ENCODE measurements around the gene TMEM11.

DNA sequence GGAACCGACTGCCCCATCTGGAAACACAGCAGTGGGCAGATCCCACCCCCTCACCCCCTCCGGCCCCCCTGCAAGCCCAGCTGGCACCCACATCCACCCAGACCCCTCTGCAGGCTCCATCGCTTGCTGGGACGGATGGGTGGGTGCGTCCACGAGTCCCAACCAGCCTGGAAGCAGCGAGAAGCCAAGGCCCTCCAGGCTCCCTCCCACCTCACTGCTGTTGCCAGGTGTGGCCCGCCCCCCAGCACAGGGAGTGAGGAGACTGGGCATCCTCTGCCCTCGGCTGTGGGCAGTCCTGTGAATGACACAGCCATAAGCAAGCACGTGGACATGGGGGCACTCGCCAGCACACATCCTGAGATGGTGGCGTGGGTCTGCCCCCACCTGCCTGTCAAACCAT, 11.4 kb downstream of the TMEM11 start:
- TF ChIP-seq, protein P1, sequence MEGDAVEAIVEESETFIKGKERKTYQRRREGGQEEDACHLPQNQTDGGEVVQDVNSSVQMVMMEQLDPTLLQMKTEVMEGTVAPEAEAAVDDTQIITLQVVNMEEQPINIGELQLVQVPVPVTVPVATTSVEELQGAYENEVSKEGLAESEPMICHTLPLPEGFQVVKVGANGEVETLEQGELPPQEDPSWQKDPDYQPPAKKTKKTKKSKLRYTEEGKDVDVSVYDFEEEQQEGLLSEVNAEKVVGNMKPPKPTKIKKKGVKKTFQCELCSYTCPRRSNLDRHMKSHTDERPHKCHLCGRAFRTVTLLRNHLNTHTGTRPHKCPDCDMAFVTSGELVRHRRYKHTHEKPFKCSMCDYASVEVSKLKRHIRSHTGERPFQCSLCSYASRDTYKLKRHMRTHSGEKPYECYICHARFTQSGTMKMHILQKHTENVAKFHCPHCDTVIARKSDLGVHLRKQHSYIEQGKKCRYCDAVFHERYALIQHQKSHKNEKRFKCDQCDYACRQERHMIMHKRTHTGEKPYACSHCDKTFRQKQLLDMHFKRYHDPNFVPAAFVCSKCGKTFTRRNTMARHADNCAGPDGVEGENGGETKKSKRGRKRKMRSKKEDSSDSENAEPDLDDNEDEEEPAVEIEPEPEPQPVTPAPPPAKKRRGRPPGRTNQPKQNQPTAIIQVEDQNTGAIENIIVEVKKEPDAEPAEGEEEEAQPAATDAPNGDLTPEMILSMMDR (IDR thresholded peaks at IDR 0.05) = no peak
- TF ChIP-seq EP300 (IDR thresholded peaks at IDR 0.05) (no peak), POLR2A (IDR thresholded peaks at IDR 0.05) (no peak), POLR2AphosphoS5 (IDR thresholded peaks at IDR 0.05) (no peak)
